Colonic mucosa (tissue), 4 donors: ENCODE data around the gene TNRC6B. TPM values are rescaled to one million over a fixed set of nuclear protein-coding genes. Genes with fewer than 3 reads are reported as not detected.

Experiments
- DNase-seq: peaks from one replicate; pipeline ENCODE4 v3.0.0-alpha.2; 2020
- H3K27ac ChIP-seq: fragments of 200-600 bp; one replicate; pipeline ENCODE4 v1.8.0; 2021
- H3K27me3 ChIP-seq: fragments of 200-600 bp; one replicate; pipeline ENCODE4 v1.8.0; 2021
- H3K36me3 ChIP-seq: fragments of 200-600 bp; one replicate; pipeline ENCODE4 v1.8.0; 2021
- H3K4me1 ChIP-seq: fragments of 200-600 bp; one replicate; pipeline ENCODE4 v1.8.0; 2021; ENCODE audit warnings: mild to moderate bottlenecking
- H3K4me3 ChIP-seq: fragments of 200-600 bp; one replicate; pipeline ENCODE4 v1.8.0; 2021
- H3K9ac ChIP-seq, 2 donors: one replicate each; pipeline ENCODE4 v1.7.0; 2013; ENCODE audit warnings: control low read depth in 2 of 2, low read depth in 2 of 2, low read length in 2 of 2
- H3K9me3 ChIP-seq: fragments of 200-600 bp; one replicate; pipeline ENCODE4 v1.8.0; 2021
- CTCF ChIP-seq: fragments of 200-600 bp; IDR thresholded peaks from one replicate; pipeline ENCODE4 v1.8.0; 2022; ENCODE audit warnings: antibody characterized with exemption, mild to moderate bottlenecking
- intact Hi-C: fragments of 100-400 bp; cut with DNase I; formaldehyde crosslinking; loops from one replicate; pipeline ENCODE4 v1.14.1; 2022
- total RNA-seq, 2 donors: library from RNA; stranded (reverse); fragmentation: NEBNext Ultra II Directional in 1 of 2; extraction: Animal tissue kit (Norgen Biotek cat#: 25700) in 1 of 2; gene quantifications; one replicate each; pipeline ENCODE4 v1.2.1, GENCODE V29; 2021
- donor health status: healthy.
- donor health status: DM: no; HTN: no; CAD: no.
- donor health status: DM: no; HTN: no; CAD: no.

The TNRC6B gene
- total RNA-seq, 2 donors from 2014 or later, result 38.7 to 47.4 TPM

DNA sequence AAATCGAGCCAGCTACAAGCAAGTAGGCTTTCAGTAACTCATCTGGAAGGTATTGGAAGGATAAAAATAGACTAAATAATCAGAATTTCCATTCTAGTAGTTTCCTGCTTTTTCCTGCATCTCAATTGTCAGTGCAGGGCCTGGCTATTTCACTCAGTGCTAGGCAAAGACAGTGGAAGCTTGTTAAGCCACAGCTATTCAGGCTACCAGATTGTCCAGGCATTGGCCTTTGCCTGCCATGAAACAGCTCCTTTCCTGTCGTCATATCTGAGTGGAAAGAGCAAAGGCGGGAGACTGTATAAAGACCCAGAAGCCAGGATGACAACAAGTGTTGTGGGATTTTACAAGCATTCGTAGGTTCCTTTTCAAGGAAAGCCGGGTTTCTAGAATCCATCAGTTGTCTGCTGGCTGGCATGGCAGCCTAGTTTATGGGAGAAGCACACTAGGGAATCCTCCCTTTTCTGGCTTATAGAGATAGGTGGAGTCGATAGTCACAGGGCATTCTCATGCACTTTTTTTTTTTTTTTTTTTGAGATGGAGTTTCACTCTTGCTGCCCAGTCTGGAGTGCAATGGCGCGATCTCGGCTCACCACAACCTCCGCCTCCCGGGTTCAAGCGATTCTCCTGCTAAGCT, 2.0 kb upstream of the TNRC6B start:
- no peak overlapping the region for H3K27ac ChIP-seq
- no peaks in the 10 kb centered on the region for H3K36me3 ChIP-seq
- TF ChIP-seq CTCF, result no peak
- peak overlapping the region in 1 of 2 donors; percentile 7 for H3K9ac ChIP-seq
- no peak overlapping the region for H3K4me3 ChIP-seq
- H3K27me3 ChIP-seq, result no peaks in the 10 kb centered on the region
- DNase-seq, result peak; percentile 15
- no peaks in the 10 kb centered on the region for H3K9me3 ChIP-seq
- H3K4me1 ChIP-seq, result peaks cover 9% of the 10 kb centered on the region
- intact Hi-C loops, result no loop called here

DNA sequence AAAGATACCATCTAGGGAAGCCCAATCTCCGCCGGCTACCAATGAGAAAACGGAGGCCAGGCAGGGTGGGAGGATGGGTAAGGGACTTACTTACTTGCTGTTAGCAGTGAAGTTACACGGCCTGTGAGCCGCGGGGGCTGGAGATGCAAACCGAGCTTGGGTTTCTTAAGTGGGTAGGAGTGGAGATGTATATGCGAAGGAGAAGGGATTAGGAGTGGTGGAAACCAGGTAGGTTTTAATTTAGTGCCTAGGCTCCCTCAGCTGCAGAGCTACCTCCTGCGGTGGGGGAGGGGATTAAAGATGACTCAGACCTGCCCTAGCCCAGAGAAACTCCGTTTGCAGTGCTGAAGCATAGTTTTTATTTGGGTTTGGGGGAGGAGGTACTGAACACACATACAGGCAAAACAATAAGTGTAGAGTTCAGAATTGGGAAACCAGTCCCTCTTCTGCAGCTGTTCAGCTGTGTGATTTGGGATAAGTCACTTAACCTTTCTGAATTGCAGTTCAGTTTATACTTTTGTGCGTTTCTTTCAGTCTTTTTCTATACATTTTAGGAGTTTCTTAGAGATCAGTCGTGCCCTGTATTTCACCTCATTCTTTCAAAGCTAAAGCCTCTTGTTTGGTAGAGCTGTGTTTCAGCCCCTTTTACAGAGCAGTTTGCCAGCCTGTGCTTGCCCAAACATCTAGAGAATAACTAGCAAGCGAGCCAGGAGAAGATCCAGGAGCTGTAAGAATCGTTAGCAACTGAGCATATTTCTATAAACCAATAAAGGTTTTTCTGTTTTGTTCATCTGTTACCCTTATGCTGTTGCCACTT, 596 bp upstream of the TNRC6B start:
- Histone ChIP-seq H3K4me1 (peaks cover 17% of the 10 kb centered on the region), H3K27me3 (no peaks in the 10 kb centered on the region), H3K36me3 (no peaks in the 10 kb centered on the region), H3K9ac (peak overlapping the region; percentile 39 to 89), H3K9me3 (no peaks in the 10 kb centered on the region), H3K27ac (peak overlapping the region; percentile 82), H3K4me3 (peak overlapping the region; percentile 33)
- intact Hi-C loops, result no loop called here
- peak; percentile 77 for DNase-seq
- no peak for TF ChIP-seq CTCF

DNA sequence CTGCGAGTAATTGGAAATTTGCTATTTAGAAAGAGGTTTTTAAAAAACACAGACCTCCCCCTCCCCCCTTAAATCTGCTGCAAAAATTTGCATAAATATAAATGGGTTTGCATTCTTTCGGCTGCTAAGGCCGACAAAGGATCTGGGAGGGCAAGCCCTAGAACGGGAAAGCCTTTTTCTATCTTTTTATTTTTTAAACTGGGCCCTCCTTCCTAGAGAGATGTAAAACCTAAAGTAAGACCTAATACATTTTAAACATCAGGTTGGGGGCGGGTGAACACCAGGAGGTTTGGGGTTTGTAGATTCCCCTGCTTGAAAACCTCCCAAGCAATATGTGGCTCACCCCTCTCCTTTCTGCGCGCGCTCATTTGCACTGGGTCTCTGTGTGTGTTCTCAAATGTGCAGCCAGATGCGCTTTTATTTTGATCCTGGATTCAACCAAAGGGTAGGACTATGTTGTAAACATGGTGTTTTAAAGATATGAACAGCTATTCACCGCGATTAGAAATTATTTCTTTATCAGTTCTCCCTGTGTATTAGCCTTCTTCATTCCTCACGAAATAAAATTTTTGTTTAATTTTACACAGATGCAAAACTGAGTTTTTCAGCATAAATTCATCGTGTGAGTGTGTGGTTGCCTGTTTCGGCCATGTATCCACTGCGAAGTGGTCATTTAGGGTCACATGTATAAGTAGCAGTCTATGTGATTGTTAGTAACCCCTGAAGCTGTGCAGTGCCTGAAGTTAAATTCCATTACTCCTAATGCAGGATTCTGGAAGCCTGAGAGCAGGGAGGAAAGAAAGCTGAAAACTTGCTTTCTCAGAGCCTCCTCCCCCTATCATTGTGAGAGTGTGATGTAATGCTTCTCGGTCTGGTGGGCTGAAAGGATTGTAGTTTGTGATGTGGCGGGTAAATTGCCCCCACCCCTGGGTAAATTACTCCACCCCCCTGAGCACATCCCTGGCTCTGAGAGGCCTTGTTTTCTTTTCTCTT, 988 bp downstream of the TNRC6B start:
- no peaks in the 10 kb centered on the region for H3K36me3 ChIP-seq
- intact Hi-C loops, result no loop called here
- H3K4me1 ChIP-seq, result peaks cover 17% of the 10 kb centered on the region
- H3K9me3 ChIP-seq, result no peaks in the 10 kb centered on the region
- H3K4me3 ChIP-seq, result peak overlapping the region; percentile 50
- H3K27me3 ChIP-seq, result no peaks in the 10 kb centered on the region
- peak overlapping the region; percentile 61 to 89 for H3K9ac ChIP-seq
- DNase-seq, result peak; percentile 71
- TF ChIP-seq CTCF, result no peak
- H3K27ac ChIP-seq, result peak overlapping the region; percentile 82

DNA sequence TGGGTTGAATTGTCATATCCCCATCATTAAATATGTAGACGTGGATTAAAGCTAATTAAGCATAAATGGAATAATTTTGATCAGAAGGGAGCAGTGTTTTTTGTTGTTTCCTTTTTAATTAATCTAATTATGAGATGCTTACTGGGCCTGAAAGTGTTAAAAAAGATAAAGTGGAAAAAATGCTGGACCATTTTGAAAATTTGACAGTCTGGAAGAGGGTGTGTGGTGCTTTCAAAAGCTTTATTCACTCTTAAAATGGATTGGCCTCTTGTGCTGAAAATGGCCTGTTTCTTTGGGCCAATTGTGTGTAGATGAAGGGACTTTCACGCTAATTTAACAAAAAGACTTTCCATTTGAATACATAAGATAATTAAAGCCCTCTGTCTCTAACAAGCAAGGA, 1.8 kb downstream of the TNRC6B start:
- no peaks in the 10 kb centered on the region for H3K9me3 ChIP-seq
- H3K4me1 ChIP-seq, result peaks cover 17% of the 10 kb centered on the region
- no peaks in the 10 kb centered on the region for H3K36me3 ChIP-seq
- no peak for DNase-seq
- H3K27me3 ChIP-seq, result no peaks in the 10 kb centered on the region
- intact Hi-C loops, result no loop called here
- TF ChIP-seq CTCF, result no peak
- H3K9ac ChIP-seq, result peak overlapping the region; percentile 61 to 89
- peak overlapping the region; percentile 82 for H3K27ac ChIP-seq
- peak overlapping the region; percentile 50 for H3K4me3 ChIP-seq

GRCh38 chr22:40180403-40180802, 2.7 kb downstream of the TNRC6B start:
- TF ChIP-seq CTCF, result no peak
- Histone ChIP-seq H3K4me1 (peaks cover 17% of the 10 kb centered on the region), H3K9ac (peak overlapping the region in 1 of 2 donors; percentile 48), H3K27ac (peak overlapping the region; percentile 82), H3K27me3 (no peaks in the 10 kb centered on the region), H3K4me3 (no peak overlapping the region), H3K9me3 (no peaks in the 10 kb centered on the region), H3K36me3 (no peaks in the 10 kb centered on the region)
- DNase-seq, result no peak
- intact Hi-C loops, result loop anchor here (10.0 kb wide), 1 partner anchor 126 kb away; no protein-coding TSS in a partner anchor
